HepG2 (cell line): ENCODE data around the gene SPON1. TPM values are rescaled to one million over a fixed set of nuclear protein-coding genes. Genes with fewer than 3 reads are reported as not detected.

Experiments
- ATAC-seq: fragments of 200-7000 bp; cut with Tn5 transposase; 3 replicates; pipeline ENCODE4 v1.9.1; 2020; ENCODE audit warnings: mild to moderate bottlenecking, moderate library complexity
- BruUV-seq: library from RNA; stranded (reverse); fragments of 400-500 nt; replicated peaks from 2 replicates; lab custom pipeline; 2021; lab: Mats Ljungman, UMichigan
- CTCF ChIA-PET: fragments of 300-600 bp; formaldehyde crosslinking; extraction: SDS; loops from one replicate; lab custom pipeline; 2021; ENCODE audit warnings: low total read pairs, inconsistent platforms, low intra/inter-chr PET ratio; lab: Yijun Ruan, JAX
- POLR2A ChIA-PET: fragments of 350-600 bp; sonication (Branson Sonifier 250); formaldehyde crosslinking; loops from one replicate; lab custom pipeline; 2020; ENCODE audit warnings: antibody characterized with exemption, inconsistent platforms; lab: Yijun Ruan, JAX
- DNase-seq: peaks from one replicate; pipeline ENCODE4 v3.0.0-alpha.2; 2015; ENCODE audit warnings: low spot score
- FAIRE-seq: peaks from 3 replicates; lab custom pipeline; 2011; peaks lifted over from hg19 to GRCh38; lab: Jason Lieb, UNC
- H2AFZ ChIP-seq: one replicate; pipeline ENCODE4 v1.6.1; 2011; ENCODE audit warnings: low read length, inconsistent platforms
- H3K27ac ChIP-seq: fragments of 300-600 bp; 3 replicates; pipeline ENCODE4 v1.8.0; 2011; ENCODE audit warnings: mixed run types, mild to moderate bottlenecking, mixed read lengths, low read length, inconsistent platforms; ENCODE audit not compliant: insufficient read depth; ENCODE audit errors: extremely low read length
- H3K27me3 ChIP-seq, 2 experiments: fragments of 200-600 bp in 1 of 2; 2 replicates in 1 of 2; 3 replicates in 1 of 2; pipeline versions ENCODE4 v1.6.0 to v1.8.0; 2011; ENCODE audit warnings: low read length in 2 of 2, mild to moderate bottlenecking in 2 of 2, moderate library complexity in 2 of 2, inconsistent platforms in 1 of 2; ENCODE audit not compliant: insufficient read depth in 2 of 2, control insufficient read depth in 1 of 2
- H3K36me3 ChIP-seq, 2 experiments: fragments of 200-600 bp in 1 of 2; replicated peaks in 1 of 2; 2 replicates in 1 of 2; 3 replicates in 1 of 2; pipeline versions ENCODE4 v1.5.1 to v1.8.0; 2011; ENCODE audit warnings: low read length in 2 of 2, inconsistent platforms in 1 of 2; ENCODE audit not compliant: insufficient read depth in 2 of 2, control insufficient read depth in 1 of 2
- H3K4me1 ChIP-seq: 2 replicates; pipeline ENCODE4 v1.5.1; 2012; ENCODE audit warnings: low read length, inconsistent platforms; ENCODE audit not compliant: insufficient read depth
- H3K4me2 ChIP-seq: 2 replicates; pipeline ENCODE4 v1.6.0; 2011; ENCODE audit warnings: low read depth, low read length, inconsistent platforms
- H3K4me3 ChIP-seq, 3 experiments: fragments of 200-600 bp in 1 of 3; sonication (generic), shearing (Covaris generic) in 1 of 3; replicated peaks in 1 of 3; 2 replicates each; pipeline ENCODE4 v1.5.1; 2011 to 2016; ENCODE audit warnings: low read length in 3 of 3, inconsistent platforms in 2 of 3, low read depth in 2 of 3, mild to moderate bottlenecking in 2 of 3, control low read depth in 1 of 3, mixed read lengths in 1 of 3; ENCODE audit not compliant: insufficient read depth in 1 of 3
- H3K79me2 ChIP-seq: one replicate; pipeline ENCODE4 v1.6.1; 2011; ENCODE audit warnings: low read length, inconsistent platforms; ENCODE audit not compliant: insufficient read depth
- H3K9ac ChIP-seq: 2 replicates; pipeline ENCODE4 v1.6.0; 2011; ENCODE audit warnings: mild to moderate bottlenecking, low read depth, low read length, inconsistent platforms; ENCODE audit not compliant: insufficient read depth
- H3K9me3 ChIP-seq: 2 replicates; pipeline ENCODE4 v1.5.1; 2012; ENCODE audit warnings: mild to moderate bottlenecking, low read length
- H4K20me1 ChIP-seq: 2 replicates; pipeline ENCODE4 v1.6.0; 2011; ENCODE audit warnings: inconsistent platforms, mild to moderate bottlenecking, low read length, moderate library complexity; ENCODE audit not compliant: insufficient read depth
- CHD2 ChIP-seq: IDR thresholded peaks from 2 replicates; pipeline ENCODE4 v1.6.1; 2011; ENCODE audit warnings: low read depth, low read length, improper control_type of control experiment
- EHMT2 ChIP-seq: fragments of 200-600 bp; sonication (generic); IDR thresholded peaks from 2 replicates; pipeline ENCODE4 v1.7.0; 2017; ENCODE audit warnings: antibody characterized with exemption, low read depth, low read length, borderline replicate concordance
- GABPA ChIP-seq, 2 experiments: IDR thresholded peaks; 2 replicates each; pipeline ENCODE4 v1.6.1; 2011 to 2016; ENCODE audit warnings: low read depth in 2 of 2, low read length in 1 of 2, missing biosample characterization in 1 of 2, missing genetic modification characterization in 1 of 2
- GTF2F1 ChIP-seq: fragments of 150-350 bp; IDR thresholded peaks from 2 replicates; pipeline ENCODE4 v1.6.1; 2014; ENCODE audit warnings: low read length
- KLF13 ChIP-seq: sonication (generic); formaldehyde crosslinking; IDR thresholded peaks from 2 replicates; pipeline ENCODE4 v1.4.0; 2020; ENCODE audit warnings: mild to moderate bottlenecking, missing genetic modification reagents
- KMT2B ChIP-seq: IDR thresholded peaks from 2 replicates; pipeline ENCODE4 v1.6.1; 2016; ENCODE audit warnings: missing genetic modification reagents, missing compliant biosample characterization
- MED13 ChIP-seq: sonication (generic); formaldehyde crosslinking; IDR thresholded peaks from 2 replicates; pipeline ENCODE4 v1.5.0; 2020; ENCODE audit warnings: missing genetic modification reagents
- NAIF1 ChIP-seq: sonication (generic); formaldehyde crosslinking; IDR thresholded peaks from 2 replicates; pipeline ENCODE4 v1.5.0; 2020; ENCODE audit warnings: mild to moderate bottlenecking, missing genetic modification reagents, borderline replicate concordance
- NRL ChIP-seq: sonication (generic); formaldehyde crosslinking; IDR thresholded peaks from 2 replicates; pipeline ENCODE4 v1.5.0; 2020; ENCODE audit warnings: missing genetic modification reagents, mild to moderate bottlenecking, moderate library complexity, borderline replicate concordance
- PAX8 ChIP-seq: sonication (generic); formaldehyde crosslinking; IDR thresholded peaks from 2 replicates; pipeline ENCODE4 v1.8.0; 2022; ENCODE audit warnings: mild to moderate bottlenecking, missing genetic modification reagents, borderline replicate concordance
- PHF8 ChIP-seq: sonication (generic); formaldehyde crosslinking; IDR thresholded peaks from 2 replicates; pipeline ENCODE4 v1.5.0; 2020; ENCODE audit warnings: missing genetic modification reagents
- RBM39 ChIP-seq: fragments of 200-400 bp; formaldehyde crosslinking; IDR thresholded peaks from one replicate; pipeline ENCODE4 v1.6.1; 2018; ENCODE audit warnings: antibody characterized with exemption, mild to moderate bottlenecking, low read depth, low read length; ENCODE audit not compliant: poor library complexity, severe bottlenecking
- RELA ChIP-seq: sonication (generic); formaldehyde crosslinking; IDR thresholded peaks from 2 replicates; pipeline ENCODE4 v1.4.0; 2020; ENCODE audit warnings: missing genetic modification reagents
- U2AF2 ChIP-seq: fragments of 200-400 bp; formaldehyde crosslinking; IDR thresholded peaks from 2 replicates; pipeline ENCODE4 v1.6.1; 2017; ENCODE audit warnings: low read depth, mild to moderate bottlenecking, low read length
- ZFAT ChIP-seq: sonication (generic); formaldehyde crosslinking; conservative IDR thresholded peaks from 2 replicates; pipeline ENCODE4 v1.8.1; 2023; ENCODE audit warnings: missing genetic modification reagents, inconsistent platforms
- ZIK1 ChIP-seq: sonication (generic); formaldehyde crosslinking; IDR thresholded peaks from 2 replicates; pipeline ENCODE4 v1.5.0; 2020; ENCODE audit warnings: mild to moderate bottlenecking, low read depth, missing genetic modification reagents, borderline replicate concordance
- ZNF20 ChIP-seq: sonication (generic); formaldehyde crosslinking; IDR thresholded peaks from 2 replicates; pipeline ENCODE4 v1.4.0; 2020; ENCODE audit warnings: mild to moderate bottlenecking, moderate library complexity, missing genetic modification reagents
- ZNF260 ChIP-seq: sonication (generic); formaldehyde crosslinking; IDR thresholded peaks from 2 replicates; pipeline ENCODE4 v1.4.0; 2020; ENCODE audit warnings: missing genetic modification reagents, low read depth, mild to moderate bottlenecking, borderline replicate concordance
- ZNF557 ChIP-seq: sonication (generic); formaldehyde crosslinking; IDR thresholded peaks from 2 replicates; pipeline ENCODE4 v1.4.0; 2020; ENCODE audit warnings: missing genetic modification reagents
- ZNF558 ChIP-seq: sonication (generic); formaldehyde crosslinking; IDR thresholded peaks from 2 replicates; pipeline ENCODE4 v1.9.0; 2022; ENCODE audit warnings: mild to moderate bottlenecking, missing genetic modification reagents, borderline replicate concordance
- ZNF629 ChIP-seq: sonication (generic); formaldehyde crosslinking; conservative IDR thresholded peaks from 2 replicates; pipeline ENCODE4 v1.5.0; 2020; ENCODE audit warnings: missing genetic modification reagents
- ZNF747 ChIP-seq: sonication (generic); formaldehyde crosslinking; IDR thresholded peaks from 2 replicates; pipeline ENCODE4 v1.8.1; 2023; ENCODE audit warnings: missing genetic modification reagents, mild to moderate bottlenecking, borderline replicate concordance
- ZSCAN20 ChIP-seq: sonication (generic); formaldehyde crosslinking; IDR thresholded peaks from 2 replicates; pipeline ENCODE4 v1.4.0; 2020; ENCODE audit warnings: missing genetic modification reagents, mild to moderate bottlenecking, borderline replicate concordance
- WGBS: methylation state at CpG from one replicate; pipeline ENCODE4 v1.1.6; 2017; ENCODE audit warnings: low lambda C conversion rate; 5-methylcytosine and 5-hydroxymethylcytosine counted together
- in situ Hi-C: cut with HindIII; loops from 2 replicates; pipeline ENCODE4 v1.10.0; 2017; ENCODE audit warnings: low pct_unique_long_range_greater_than_20kb; ENCODE audit not compliant: extremely low pct_ligation_motif_present
- intact Hi-C: fragments of 100-400 bp; cut with micrococcal nuclease; formaldehyde crosslinking; loops from one replicate; pipeline ENCODE4 v1.10.0; 2022; ENCODE audit not compliant: unreplicated experiment
- polyA plus RNA-seq, 8 experiments: library from polyadenylated mRNA; depleted of rRNA in 3 of 8; stranded (reverse) in 7 of 8; unstranded in 1 of 8; fragments of >200 nt; fragmentation: Illumina TruSeq in 4 of 8; extraction: Trizol in 4 of 8; gene quantifications; 2 replicates each; pipeline versions ENCODE4 v1.2.1 to v1.2.3, GENCODE V29; 2011 to 2016; ENCODE audit warnings: low read depth in 4 of 8, missing spikeins in 1 of 8, mixed read lengths in 1 of 8; ENCODE audit not compliant: insufficient read depth in 1 of 8
- total RNA-seq, 5 experiments: library from RNA; depleted of rRNA; stranded (reverse); fragments of >200 nt; fragmentation: Illumina TruSeq; extraction: Trizol; gene quantifications; 2 replicates each; pipeline ENCODE4 v1.2.3, GENCODE V29; 2016; ENCODE audit warnings: low read depth in 1 of 5
- TF ChIP-seq, protein P1 (sequence below): IDR thresholded peaks from 2 replicates; pipeline ENCODE4 v1.6.1; 2018; ENCODE audit warnings: missing genetic modification reagents

Gene SPON1
- total and polyA plus RNA-seq, 2 of the 13 experiments (the other 11 are each of a cell fraction or from before 2014, with no cell fraction given) = not detected

GRCh38 chr11:14044916-14045315, 82.4 kb downstream of the SPON1 start:
- WGBS = 34% methylated on average over 3 of the region's 3 CpGs
- POLR2A ChIA-PET = no interaction called here

GRCh38 chr11:14045417-14045816, 82.9 kb downstream of the SPON1 start:
- no peaks in the 10 kb centered on the region for H3K36me3 ChIP-seq
- ATAC-seq (no peak), DNase-seq (no peak), FAIRE-seq (no peak)
- intact Hi-C loops = no loop called here
- H3K4me1 ChIP-seq = no peaks in the 10 kb centered on the region
- in situ Hi-C loops = no loop called here
- ChIA-PET CTCF (no interaction called here), POLR2A (no interaction called here)
- WGBS = 23% methylated on average over 2 of the region's 2 CpGs
- no TSS peak for BruUV-seq
- H3K9ac ChIP-seq = no peak overlapping the region
- TF ChIP-seq, protein P1, sequence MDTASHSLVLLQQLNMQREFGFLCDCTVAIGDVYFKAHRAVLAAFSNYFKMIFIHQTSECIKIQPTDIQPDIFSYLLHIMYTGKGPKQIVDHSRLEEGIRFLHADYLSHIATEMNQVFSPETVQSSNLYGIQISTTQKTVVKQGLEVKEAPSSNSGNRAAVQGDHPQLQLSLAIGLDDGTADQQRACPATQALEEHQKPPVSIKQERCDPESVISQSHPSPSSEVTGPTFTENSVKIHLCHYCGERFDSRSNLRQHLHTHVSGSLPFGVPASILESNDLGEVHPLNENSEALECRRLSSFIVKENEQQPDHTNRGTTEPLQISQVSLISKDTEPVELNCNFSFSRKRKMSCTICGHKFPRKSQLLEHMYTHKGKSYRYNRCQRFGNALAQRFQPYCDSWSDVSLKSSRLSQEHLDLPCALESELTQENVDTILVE (CRISPR knock-in tag) = no peak
- TF ChIP-seq ZNF260 (CRISPR knock-in tag) = no peak
- no peak for TF ChIP-seq PAX8 (CRISPR knock-in tag)
- no peak for TF ChIP-seq KMT2B
- TF ChIP-seq MED13 (CRISPR knock-in tag) = no peak
- TF ChIP-seq PHF8 = no peak
- no peak for TF ChIP-seq NAIF1 (CRISPR knock-in tag)
- TF ChIP-seq GTF2F1 = no peak
- TF ChIP-seq ZFAT (CRISPR knock-in tag) = no peak
- no peaks in the 10 kb centered on the region for H3K27me3 ChIP-seq
- H3K9me3 ChIP-seq = no peaks in the 10 kb centered on the region
- no peak overlapping the region for H3K4me2 ChIP-seq
- H2AFZ ChIP-seq = no peak overlapping the region
- H3K79me2 ChIP-seq = no peaks in the 10 kb centered on the region
- H3K4me3 ChIP-seq = no peak overlapping the region
- H3K27ac ChIP-seq = no peak overlapping the region
- no peaks in the 10 kb centered on the region for H4K20me1 ChIP-seq

More at GRCh38 chr11:14044916-14045315, 82.4 kb downstream of the SPON1 start:
- no peaks in the 10 kb centered on the region for H3K9me3 ChIP-seq
- CTCF ChIA-PET = no interaction called here
- H3K4me1 ChIP-seq = no peaks in the 10 kb centered on the region
- in situ Hi-C loops = no loop called here
- H3K9ac ChIP-seq = no peak overlapping the region
- intact Hi-C loops = no loop called here
- no peaks in the 10 kb centered on the region for H3K36me3 ChIP-seq
- no peaks in the 10 kb centered on the region for H4K20me1 ChIP-seq
- DNase-seq = no peak
- H3K4me3 ChIP-seq = no peak overlapping the region
- H2AFZ ChIP-seq = no peak overlapping the region
- H3K4me2 ChIP-seq = no peak overlapping the region
- BruUV-seq = no TSS peak
- TF ChIP-seq CHD2 (no peak), ZNF20 (CRISPR knock-in tag) (no peak), RELA (CRISPR knock-in tag) (no peak), ZNF558 (CRISPR knock-in tag) (no peak), ZSCAN20 (no peak), RBM39 (no peak), ZNF557 (CRISPR knock-in tag) (no peak), ZNF629 (CRISPR knock-in tag) (no peak), NRL (CRISPR knock-in tag) (no peak), GABPA (IDR thresholded peaks at IDR 0.05; ENCODE audit: low read depth, low read length) (no peak), GABPA (CRISPR knock-in tag; IDR thresholded peaks at IDR 0.05; ENCODE audit: low read depth) (no peak), EHMT2 (no peak), ZNF747 (CRISPR knock-in tag) (no peak), U2AF2 (no peak), KLF13 (no peak), ZIK1 (CRISPR knock-in tag) (no peak)
- TF ChIP-seq, all 625 proteins: peak for 0
- FAIRE-seq (no peak), ATAC-seq (no peak)
- Histone ChIP-seq H3K27ac (no peak overlapping the region), H3K27me3 (no peaks in the 10 kb centered on the region), H3K79me2 (no peaks in the 10 kb centered on the region)
